Liver (tissue), 3 donors: ENCODE results near the gene ERVFRD-1.

Experiments used
- RAD21 ChIP-seq, 2 donors: IDR thresholded peaks; 2 replicates each; pipeline ENCODE4 v1.6.1; 2016; ENCODE audit warnings: antibody characterized with exemption in 2 of 2, mild to moderate bottlenecking in 2 of 2
- RXRA ChIP-seq, 2 donors: IDR thresholded peaks; 2 replicates each; pipeline ENCODE4 v1.6.1; 2017 to 2018; ENCODE audit warnings: antibody characterized with exemption in 2 of 2, mild to moderate bottlenecking in 1 of 2
- TAF1 ChIP-seq: conservative IDR thresholded peaks from 2 replicates; pipeline ENCODE4 v1.6.1; 2016; ENCODE audit warnings: antibody characterized with exemption, mild to moderate bottlenecking
- TF ChIP-seq, protein P1 (sequence below): fragments of 150-350 bp; IDR thresholded peaks from 2 replicates; pipeline ENCODE4 v1.5.1; 2017; ENCODE audit warnings: improper control_type of control experiment, low read depth, low read length; ENCODE audit not compliant: missing input control
- donor health status: healthy.
- donor health status: healthy.

- TF ChIP-seq RXRA (IDR thresholded peaks at IDR 0.05) = no peak
- TF ChIP-seq, protein P1, sequence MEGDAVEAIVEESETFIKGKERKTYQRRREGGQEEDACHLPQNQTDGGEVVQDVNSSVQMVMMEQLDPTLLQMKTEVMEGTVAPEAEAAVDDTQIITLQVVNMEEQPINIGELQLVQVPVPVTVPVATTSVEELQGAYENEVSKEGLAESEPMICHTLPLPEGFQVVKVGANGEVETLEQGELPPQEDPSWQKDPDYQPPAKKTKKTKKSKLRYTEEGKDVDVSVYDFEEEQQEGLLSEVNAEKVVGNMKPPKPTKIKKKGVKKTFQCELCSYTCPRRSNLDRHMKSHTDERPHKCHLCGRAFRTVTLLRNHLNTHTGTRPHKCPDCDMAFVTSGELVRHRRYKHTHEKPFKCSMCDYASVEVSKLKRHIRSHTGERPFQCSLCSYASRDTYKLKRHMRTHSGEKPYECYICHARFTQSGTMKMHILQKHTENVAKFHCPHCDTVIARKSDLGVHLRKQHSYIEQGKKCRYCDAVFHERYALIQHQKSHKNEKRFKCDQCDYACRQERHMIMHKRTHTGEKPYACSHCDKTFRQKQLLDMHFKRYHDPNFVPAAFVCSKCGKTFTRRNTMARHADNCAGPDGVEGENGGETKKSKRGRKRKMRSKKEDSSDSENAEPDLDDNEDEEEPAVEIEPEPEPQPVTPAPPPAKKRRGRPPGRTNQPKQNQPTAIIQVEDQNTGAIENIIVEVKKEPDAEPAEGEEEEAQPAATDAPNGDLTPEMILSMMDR = no peak
- TF ChIP-seq TAF1 = no peak
- no peak for TF ChIP-seq RAD21 (IDR thresholded peaks at IDR 0.05)
Observed at GRCh38 chr6:11130605-11131004, 19.1 kb upstream of the ERVFRD-1 start.
